Body of pancreas (tissue), 4 donors: ENCODE measurements around the gene PBX3. TPM values are rescaled to one million over a fixed set of nuclear protein-coding genes. Genes with fewer than 3 reads are reported as not detected.

Experiments used
- ATAC-seq: fragments of 150-250 bp; one replicate; pipeline ENCODE4 v1.9.1; 2016
- DNase-seq, 4 donors: peaks; one replicate each; pipeline ENCODE4 v3.0.0-alpha.2; 2019
- H3K27ac ChIP-seq, 4 donors: fragments of 200-600 bp; sonication (generic); 1 replicate in 3 of 4; 2 replicates in 1 of 4; pipeline versions ENCODE4 v1.5.1 to v1.6.1; 2016 to 2019; ENCODE audit warnings: mild to moderate bottlenecking in 1 of 4, mixed read lengths in 1 of 4, moderate library complexity in 1 of 4
- H3K27me3 ChIP-seq, 2 donors: fragments of 200-600 bp; sonication (generic); one replicate each; pipeline ENCODE4 v1.6.0; 2016; ENCODE audit warnings: mild to moderate bottlenecking in 1 of 2
- H3K36me3 ChIP-seq, 2 donors: fragments of 200-600 bp; sonication (generic); replicated peaks in 1 of 2; 2 replicates each; pipeline ENCODE4 v1.5.1; 2016; ENCODE audit warnings: low read depth in 2 of 2; ENCODE audit not compliant: insufficient read depth in 1 of 2
- H3K4me1 ChIP-seq: fragments of 200-600 bp; sonication (generic); one replicate; pipeline ENCODE4 v1.6.0; 2016
- H3K4me3 ChIP-seq, 2 donors: fragments of 200-600 bp; sonication (generic); 1 replicate in 1 of 2; 2 replicates in 1 of 2; pipeline ENCODE4 v1.5.1; 2016 to 2019
- H3K9me3 ChIP-seq, 3 donors: fragments of 200-600 bp; sonication (generic); 1 replicate in 2 of 3; 2 replicates in 1 of 3; pipeline ENCODE4 v1.5.1; 2016
- POLR2A ChIP-seq, 3 donors: fragments of 450-650 bp; IDR thresholded peaks; one replicate each; pipeline ENCODE4 v1.6.1; 2016; ENCODE audit warnings: antibody characterized with exemption in 3 of 3, mild to moderate bottlenecking in 2 of 3
- WGBS, 2 donors: methylation state at CpG; one replicate each; pipeline ENCODE4 v1.1.5; 2017; 5-methylcytosine and 5-hydroxymethylcytosine counted together
- intact Hi-C: fragments of 100-400 bp; cut with DNase I; formaldehyde crosslinking; loops from one replicate; pipeline ENCODE4 v1.15.1; 2023
- total RNA-seq, 2 donors: library from RNA; depleted of rRNA; stranded (reverse); fragments of >200 nt; gene quantifications; one replicate each; pipeline ENCODE4 v1.1.0, GENCODE V29; 2016
- TF ChIP-seq, protein P1 (sequence below), 7 experiments: fragments of 450-650 bp in 4 of 7; fragments of 200-600 bp in 3 of 7; sonication (generic) in 3 of 7; IDR thresholded peaks; one replicate each; pipeline ENCODE4 v1.5.1; 2016 to 2019; ENCODE audit warnings: antibody characterized with exemption in 7 of 7

The PBX3 gene
- total RNA-seq, 2 donors from 2014 or later, result 12.5 to 36.3 TPM

- peaks cover 0 to 6% (median 0%) of the 10 kb centered on the region in 3 donors for H3K9me3 ChIP-seq
- no peaks in the 10 kb centered on the region for H3K4me1 ChIP-seq
- H3K4me3 ChIP-seq, result no peak overlapping the region
- DNase-seq (no peak), ATAC-seq (no peak)
- intact Hi-C loops, result no loop called here
- H3K36me3 ChIP-seq, result no peaks in the 10 kb centered on the region
- TF ChIP-seq, protein P1, sequence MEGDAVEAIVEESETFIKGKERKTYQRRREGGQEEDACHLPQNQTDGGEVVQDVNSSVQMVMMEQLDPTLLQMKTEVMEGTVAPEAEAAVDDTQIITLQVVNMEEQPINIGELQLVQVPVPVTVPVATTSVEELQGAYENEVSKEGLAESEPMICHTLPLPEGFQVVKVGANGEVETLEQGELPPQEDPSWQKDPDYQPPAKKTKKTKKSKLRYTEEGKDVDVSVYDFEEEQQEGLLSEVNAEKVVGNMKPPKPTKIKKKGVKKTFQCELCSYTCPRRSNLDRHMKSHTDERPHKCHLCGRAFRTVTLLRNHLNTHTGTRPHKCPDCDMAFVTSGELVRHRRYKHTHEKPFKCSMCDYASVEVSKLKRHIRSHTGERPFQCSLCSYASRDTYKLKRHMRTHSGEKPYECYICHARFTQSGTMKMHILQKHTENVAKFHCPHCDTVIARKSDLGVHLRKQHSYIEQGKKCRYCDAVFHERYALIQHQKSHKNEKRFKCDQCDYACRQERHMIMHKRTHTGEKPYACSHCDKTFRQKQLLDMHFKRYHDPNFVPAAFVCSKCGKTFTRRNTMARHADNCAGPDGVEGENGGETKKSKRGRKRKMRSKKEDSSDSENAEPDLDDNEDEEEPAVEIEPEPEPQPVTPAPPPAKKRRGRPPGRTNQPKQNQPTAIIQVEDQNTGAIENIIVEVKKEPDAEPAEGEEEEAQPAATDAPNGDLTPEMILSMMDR (IDR thresholded peaks at IDR 0.05), result no peak
- TF ChIP-seq POLR2A (IDR thresholded peaks at IDR 0.05), result no peak
- no peaks in the 10 kb centered on the region for H3K27me3 ChIP-seq
- H3K27ac ChIP-seq, result no peak overlapping the region
- WGBS, 2 donors, result 93 to 94% methylated on average over 3 of the region's 3 CpGs
Measured at GRCh38 chr9:125942125-125942524, 195.0 kb downstream of the PBX3 start.

- WGBS, 2 donors, result 87 to 93% methylated on average over 2 of the region's 2 CpGs
- ATAC-seq (no peak), DNase-seq (no peak)
- intact Hi-C loops, result no loop called here
- Histone ChIP-seq H3K4me1 (no peaks in the 10 kb centered on the region), H3K27me3 (no peaks in the 10 kb centered on the region), H3K4me3 (no peak overlapping the region), H3K9me3 (peaks cover 0 to 6% (median 0%) of the 10 kb centered on the region in 3 donors), H3K36me3 (no peaks in the 10 kb centered on the region), H3K27ac (no peak overlapping the region)
- no peak for TF ChIP-seq POLR2A (IDR thresholded peaks at IDR 0.05)
- TF ChIP-seq, protein P1 (IDR thresholded peaks at IDR 0.05), result no peak
Measured at GRCh38 chr9:125943831-125944230, 196.7 kb downstream of the PBX3 start.

- H3K4me3 ChIP-seq, result no peak overlapping the region
- peaks cover 0 to 6% (median 0%) of the 10 kb centered on the region in 3 donors for H3K9me3 ChIP-seq
- H3K27me3 ChIP-seq, result no peaks in the 10 kb centered on the region
- H3K27ac ChIP-seq, result no peak overlapping the region
- H3K4me1 ChIP-seq, result no peaks in the 10 kb centered on the region
- intact Hi-C loops, result no loop called here
- H3K36me3 ChIP-seq, result no peaks in the 10 kb centered on the region
- no peak for TF ChIP-seq POLR2A (IDR thresholded peaks at IDR 0.05)
- TF ChIP-seq, protein P1 (IDR thresholded peaks at IDR 0.05), result no peak
- no peak for ATAC-seq
- no peak for DNase-seq
Measured at GRCh38 chr9:125946397-125946796, 199.2 kb downstream of the PBX3 start.

GRCh38 chr9:125948887-125949596 lies 201.9 kb downstream of the PBX3 start:
- TF ChIP-seq, protein P1 (IDR thresholded peaks at IDR 0.05), result no peak
- TF ChIP-seq POLR2A (IDR thresholded peaks at IDR 0.05), result no peak
- Histone ChIP-seq H3K4me3 (no peak overlapping the region), H3K4me1 (no peaks in the 10 kb centered on the region), H3K27ac (no peak overlapping the region), H3K9me3 (peaks cover 0 to 6% (median 0%) of the 10 kb centered on the region in 3 donors), H3K27me3 (no peaks in the 10 kb centered on the region), H3K36me3 (no peaks in the 10 kb centered on the region)
- intact Hi-C loops, result no loop called here
- no peak for ATAC-seq
- no peak for DNase-seq
- WGBS, 2 donors, result 59% methylated on average over 4 of the region's 4 CpGs
